Fibroblast of lung (primary cell): Measurements from ENCODE around the gene FAM181A. TPM values are rescaled to one million over a fixed set of nuclear protein-coding genes. Genes with fewer than 3 reads are reported as not detected.

Experiments
- DNase-seq, 2 donors: peaks; one replicate each; pipeline versions ENCODE4 v3.0.0 to v3.0.0-alpha.2; 2010; ENCODE audit warnings: low read depth in 2 of 2
- H2AFZ ChIP-seq: 2 replicates; pipeline ENCODE4 v1.5.1; 2012; ENCODE audit warnings: low read length, control low read depth, inconsistent platforms
- H3K27ac ChIP-seq: 2 replicates; pipeline ENCODE4 v1.5.1; 2011; ENCODE audit warnings: low read length, control low read depth; ENCODE audit not compliant: insufficient read depth
- H3K27me3 ChIP-seq: 2 replicates; pipeline ENCODE4 v1.5.1; 2011; ENCODE audit warnings: mild to moderate bottlenecking, low read length; ENCODE audit not compliant: control insufficient read depth, insufficient read depth
- H3K36me3 ChIP-seq: 2 replicates; pipeline ENCODE4 v1.5.1; 2011; ENCODE audit warnings: low read length; ENCODE audit not compliant: control insufficient read depth, insufficient read depth
- H3K4me1 ChIP-seq: 2 replicates; pipeline ENCODE4 v1.5.1; 2011; ENCODE audit warnings: low read length; ENCODE audit not compliant: control insufficient read depth, insufficient read depth; ENCODE audit errors: extremely low read depth
- H3K4me2 ChIP-seq: 2 replicates; pipeline ENCODE4 v1.5.1; 2011; ENCODE audit warnings: low read length, control low read depth; ENCODE audit not compliant: insufficient read depth; ENCODE audit errors: extremely low read depth
- H3K4me3 ChIP-seq, 4 experiments: fragments of 200-600 bp in 1 of 4; sonication (generic) in 1 of 4; replicated peaks in 1 of 4; 2 replicates each; pipeline ENCODE4 v1.5.1; 2011 to 2016; ENCODE audit warnings: low read length in 4 of 4, low read depth in 3 of 4, mild to moderate bottlenecking in 3 of 4, control low read depth in 2 of 4, inconsistent platforms in 1 of 4, mixed read lengths in 1 of 4; ENCODE audit not compliant: insufficient read depth in 1 of 4; ENCODE audit errors: control extremely low read depth in 1 of 4
- H3K79me2 ChIP-seq: 2 replicates; pipeline ENCODE4 v1.5.1; 2012; ENCODE audit warnings: mild to moderate bottlenecking, low read length, inconsistent platforms; ENCODE audit not compliant: control insufficient read depth, insufficient read depth
- H3K9ac ChIP-seq: 2 replicates; pipeline ENCODE4 v1.5.1; 2011; ENCODE audit warnings: mild to moderate bottlenecking, low read length, control low read depth; ENCODE audit not compliant: insufficient read depth
- H3K9me3 ChIP-seq: 2 replicates; pipeline ENCODE4 v1.5.1; 2012; ENCODE audit warnings: low read depth, low read length; ENCODE audit not compliant: control insufficient read depth, insufficient read depth
- H4K20me1 ChIP-seq: 2 replicates; pipeline ENCODE4 v1.5.1; 2011; ENCODE audit warnings: low read length; ENCODE audit not compliant: control insufficient read depth, insufficient read depth; ENCODE audit errors: extremely low read depth
- EZH2 ChIP-seq: IDR thresholded peaks from 2 replicates; pipeline ENCODE4 v1.5.1; 2012; ENCODE audit warnings: low read length, control low read depth, mild to moderate bottlenecking; ENCODE audit errors: missing control alignments
- polyA plus RNA-seq, 2 donors: library from polyadenylated mRNA; depleted of rRNA in 1 of 2; stranded (reverse) in 1 of 2; unstranded in 1 of 2; fragments of >200 nt; gene quantifications; 2 replicates each; pipeline ENCODE4 v1.2.1, GENCODE V29; 2011 to 2012; ENCODE audit warnings: missing spikeins in 1 of 2
- total RNA-seq: library from RNA; depleted of rRNA; stranded (reverse); fragments of >200 nt; gene quantifications from 2 replicates; pipeline ENCODE4 v1.2.1, GENCODE V29; 2014
- TF ChIP-seq, protein P1 (sequence below), 2 donors: IDR thresholded peaks in 1 of 2; conservative IDR thresholded peaks in 1 of 2; 1 replicate in 1 of 2; 2 replicates in 1 of 2; pipeline ENCODE4 v1.5.1; 2011 to 2012; ENCODE audit warnings: low read length in 2 of 2, control low read depth in 1 of 2, inconsistent platforms in 1 of 2, low read depth in 1 of 2, mild to moderate bottlenecking in 1 of 2

The FAM181A gene
- total and polyA plus RNA-seq, 2 donors (not counting 1 experiment from before 2014, with no cell fraction given): not detected

DNA sequence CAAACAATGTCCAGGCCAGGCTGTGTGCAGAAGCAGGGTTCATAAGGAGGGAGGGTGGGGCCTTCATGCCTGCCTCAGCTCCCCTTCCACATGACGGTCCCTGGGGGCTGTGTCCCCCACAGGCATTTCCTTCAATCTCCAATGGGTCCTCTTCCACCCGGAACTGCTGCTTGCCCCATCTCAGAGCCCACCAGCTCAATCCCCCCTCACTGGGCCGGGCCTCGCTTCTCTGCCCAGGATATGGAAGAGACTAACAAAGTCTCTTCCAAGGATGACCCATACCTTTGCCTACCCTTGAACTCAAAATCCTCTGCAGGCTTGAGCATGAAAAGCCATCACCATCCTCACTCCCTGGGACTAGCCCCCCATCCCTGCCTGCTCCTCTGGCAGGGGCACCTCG is 28.4 kb upstream of the FAM181A start:
- Histone ChIP-seq H3K4me2 (no peak overlapping the region), H3K9ac (no peak overlapping the region), H3K27me3 (no peaks in the 10 kb centered on the region), H3K4me3 (no peak overlapping the region), H3K36me3 (no peaks in the 10 kb centered on the region), H3K4me1 (no peaks in the 10 kb centered on the region), H4K20me1 (no peaks in the 10 kb centered on the region), H3K9me3 (no peaks in the 10 kb centered on the region), H2AFZ (no peak overlapping the region), H3K79me2 (no peaks in the 10 kb centered on the region), H3K27ac (no peak overlapping the region)
- TF ChIP-seq, protein P1, sequence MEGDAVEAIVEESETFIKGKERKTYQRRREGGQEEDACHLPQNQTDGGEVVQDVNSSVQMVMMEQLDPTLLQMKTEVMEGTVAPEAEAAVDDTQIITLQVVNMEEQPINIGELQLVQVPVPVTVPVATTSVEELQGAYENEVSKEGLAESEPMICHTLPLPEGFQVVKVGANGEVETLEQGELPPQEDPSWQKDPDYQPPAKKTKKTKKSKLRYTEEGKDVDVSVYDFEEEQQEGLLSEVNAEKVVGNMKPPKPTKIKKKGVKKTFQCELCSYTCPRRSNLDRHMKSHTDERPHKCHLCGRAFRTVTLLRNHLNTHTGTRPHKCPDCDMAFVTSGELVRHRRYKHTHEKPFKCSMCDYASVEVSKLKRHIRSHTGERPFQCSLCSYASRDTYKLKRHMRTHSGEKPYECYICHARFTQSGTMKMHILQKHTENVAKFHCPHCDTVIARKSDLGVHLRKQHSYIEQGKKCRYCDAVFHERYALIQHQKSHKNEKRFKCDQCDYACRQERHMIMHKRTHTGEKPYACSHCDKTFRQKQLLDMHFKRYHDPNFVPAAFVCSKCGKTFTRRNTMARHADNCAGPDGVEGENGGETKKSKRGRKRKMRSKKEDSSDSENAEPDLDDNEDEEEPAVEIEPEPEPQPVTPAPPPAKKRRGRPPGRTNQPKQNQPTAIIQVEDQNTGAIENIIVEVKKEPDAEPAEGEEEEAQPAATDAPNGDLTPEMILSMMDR (conservative IDR thresholded peaks at IDR 0.05 in 1 of 2, IDR thresholded peaks at IDR 0.05 in 1 of 2; ENCODE audit: low read depth in 1 of 2, low read length in 2 of 2): no peak
- TF ChIP-seq EZH2: no peak
- no peak for DNase-seq

DNA sequence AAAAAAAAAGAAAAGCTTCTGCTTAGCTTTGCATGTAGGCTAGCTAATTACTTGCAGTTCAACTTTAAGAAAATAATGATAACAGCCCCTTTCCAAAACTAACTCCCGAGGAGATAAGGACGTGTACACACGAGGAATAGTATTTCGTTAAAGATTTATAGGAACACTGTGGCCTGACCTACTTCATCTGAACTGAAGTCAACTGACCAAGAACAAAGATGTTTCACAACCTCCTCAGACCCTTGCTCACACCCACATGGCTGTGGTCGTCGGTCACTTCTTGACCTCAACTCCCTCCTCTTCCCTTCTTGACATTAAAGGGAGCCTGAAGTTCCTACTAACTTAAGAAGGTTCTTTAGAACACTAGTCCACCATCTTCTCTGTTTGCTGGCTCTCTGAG is 25.3 kb upstream of the FAM181A start:
- no peak overlapping the region for H3K9ac ChIP-seq
- no peaks in the 10 kb centered on the region for H3K4me1 ChIP-seq
- no peak overlapping the region for H2AFZ ChIP-seq
- no peaks in the 10 kb centered on the region for H3K9me3 ChIP-seq
- H4K20me1 ChIP-seq: no peaks in the 10 kb centered on the region
- DNase-seq: no peak
- no peaks in the 10 kb centered on the region for H3K79me2 ChIP-seq
- H3K27ac ChIP-seq: no peak overlapping the region
- TF ChIP-seq EZH2: no peak
- TF ChIP-seq, protein P1 (conservative IDR thresholded peaks at IDR 0.05 in 1 of 2, IDR thresholded peaks at IDR 0.05 in 1 of 2; ENCODE audit: low read depth in 1 of 2, low read length in 2 of 2): no peak
- no peaks in the 10 kb centered on the region for H3K36me3 ChIP-seq
- no peaks in the 10 kb centered on the region for H3K27me3 ChIP-seq
- no peak overlapping the region for H3K4me2 ChIP-seq
- H3K4me3 ChIP-seq: no peak overlapping the region

DNA sequence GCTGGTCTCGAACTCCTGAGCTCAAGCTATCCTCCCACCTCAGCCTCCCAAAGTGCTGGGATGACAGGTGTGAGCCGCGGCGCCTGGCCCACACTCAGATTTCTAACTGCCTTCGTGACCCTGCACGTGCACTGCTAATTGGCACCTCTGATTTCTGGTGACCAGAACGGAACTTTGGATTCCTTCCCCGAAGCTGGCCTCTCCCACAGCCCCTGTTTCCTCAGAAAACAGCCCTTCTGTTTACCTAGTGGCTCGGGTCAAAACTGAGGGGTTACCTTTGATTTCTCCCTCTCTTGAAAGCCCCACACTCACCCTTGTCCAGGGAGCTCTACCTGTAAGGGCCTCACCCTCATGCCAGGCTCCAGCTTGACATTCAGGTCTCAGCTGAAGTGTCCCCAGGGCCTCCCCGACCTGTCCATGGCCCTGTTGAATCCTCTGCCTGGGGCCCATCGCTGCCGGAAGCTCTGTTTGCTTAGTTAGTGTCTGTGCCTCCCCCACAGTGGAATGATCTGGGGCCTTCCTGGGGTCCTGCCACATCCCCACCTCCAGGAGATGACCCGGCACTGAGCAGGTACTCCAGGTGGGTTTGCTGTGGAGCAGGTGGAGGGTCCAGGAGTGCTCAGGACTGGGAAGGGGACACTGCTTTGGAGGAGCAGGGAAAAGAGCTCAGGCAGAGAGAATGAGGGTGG is 24.4 kb upstream of the FAM181A start:
- no peaks in the 10 kb centered on the region for H3K79me2 ChIP-seq
- H3K4me1 ChIP-seq: no peaks in the 10 kb centered on the region
- no peak for DNase-seq
- H3K27ac ChIP-seq: no peak overlapping the region
- H3K4me2 ChIP-seq: no peak overlapping the region
- H2AFZ ChIP-seq: no peak overlapping the region
- H3K27me3 ChIP-seq: no peaks in the 10 kb centered on the region
- H3K4me3 ChIP-seq: no peak overlapping the region
- TF ChIP-seq EZH2: no peak
- H3K9ac ChIP-seq: no peak overlapping the region
- H3K36me3 ChIP-seq: no peaks in the 10 kb centered on the region
- H4K20me1 ChIP-seq: no peaks in the 10 kb centered on the region
- no peaks in the 10 kb centered on the region for H3K9me3 ChIP-seq
